Measurements from ENCODE around the gene CDK6. TPM values are rescaled to one million over a fixed set of nuclear protein-coding genes. Genes with fewer than 3 reads are reported as not detected.

CDK6 gene
- total RNA-seq, 1 donor from 2014 or later, result 48.2 TPM

DNA sequence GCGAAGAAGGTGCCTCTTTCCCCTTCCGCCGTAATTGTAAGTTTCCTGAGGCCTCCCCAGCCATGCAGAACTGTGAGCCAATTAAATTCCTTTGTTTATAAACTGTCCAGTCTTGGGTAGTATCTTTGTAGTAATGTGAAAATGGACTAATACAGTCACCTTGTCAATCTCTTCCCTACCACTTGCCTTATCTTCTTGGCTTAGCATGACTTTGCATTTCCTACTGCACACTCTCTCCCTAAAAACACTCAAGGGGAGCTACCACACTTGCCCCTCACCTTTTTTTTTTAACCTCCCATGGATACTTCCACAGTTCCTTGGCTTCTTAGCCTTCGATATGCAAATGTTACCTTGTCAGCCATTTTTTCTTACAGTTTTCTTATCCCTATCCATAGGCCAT is 7.4 kb upstream of the CDK6 start:
- DNase-seq, result no peak

DNA sequence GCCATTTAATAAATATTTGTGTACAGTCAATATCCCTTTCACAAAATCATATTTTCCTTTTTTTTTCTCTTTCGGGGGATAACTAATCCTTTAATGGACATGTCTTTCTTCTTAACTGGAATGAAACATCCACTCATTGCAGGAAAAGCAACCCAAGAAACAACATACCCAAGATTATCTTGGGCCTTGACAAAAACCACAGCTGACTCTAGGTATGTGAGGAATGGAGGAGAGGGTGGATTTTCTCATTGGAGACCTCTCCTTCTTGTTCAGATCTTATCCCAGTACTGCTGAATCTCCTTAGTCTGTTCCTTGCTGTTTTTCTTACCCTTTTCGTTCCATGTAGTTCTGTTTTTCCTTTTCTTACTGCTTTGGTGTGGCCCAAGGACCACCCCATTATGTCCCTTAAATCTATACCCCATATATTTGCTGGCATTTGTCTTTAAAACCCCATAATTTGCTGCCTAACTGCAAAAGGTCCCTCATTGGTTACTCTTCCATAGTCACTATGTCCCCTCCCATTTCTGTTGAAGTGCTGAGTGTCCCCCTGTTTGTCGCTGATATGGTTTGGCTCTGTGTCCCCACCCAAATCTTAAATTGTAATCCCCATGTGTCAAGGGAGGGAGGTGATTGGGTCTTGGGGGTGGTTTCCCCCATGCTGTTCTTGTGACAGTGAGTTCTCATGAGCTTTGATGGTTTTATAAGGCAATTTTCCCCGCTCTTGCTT is 6.8 kb upstream of the CDK6 start:
- no peak for DNase-seq

DNA sequence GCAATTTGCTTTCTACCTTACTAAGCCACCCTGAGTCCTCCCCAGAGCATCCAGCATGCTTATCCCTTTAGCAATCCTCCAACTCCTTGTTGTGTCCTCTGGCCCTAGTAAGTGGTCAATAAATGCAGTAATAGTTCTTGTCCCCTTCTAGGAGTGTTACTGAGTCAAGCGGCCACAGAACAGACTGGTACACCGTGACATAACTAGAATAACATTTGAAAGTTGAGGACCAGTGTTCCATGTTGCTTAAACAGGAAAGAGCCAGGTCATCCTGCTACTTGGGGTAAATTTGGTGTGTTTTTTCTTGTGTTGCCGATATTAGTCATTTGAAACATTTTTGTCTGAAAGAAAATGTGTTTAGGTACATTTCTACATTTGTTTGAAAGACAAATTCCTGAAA is 4.8 kb upstream of the CDK6 start:
- DNase-seq, result no peak

DNA sequence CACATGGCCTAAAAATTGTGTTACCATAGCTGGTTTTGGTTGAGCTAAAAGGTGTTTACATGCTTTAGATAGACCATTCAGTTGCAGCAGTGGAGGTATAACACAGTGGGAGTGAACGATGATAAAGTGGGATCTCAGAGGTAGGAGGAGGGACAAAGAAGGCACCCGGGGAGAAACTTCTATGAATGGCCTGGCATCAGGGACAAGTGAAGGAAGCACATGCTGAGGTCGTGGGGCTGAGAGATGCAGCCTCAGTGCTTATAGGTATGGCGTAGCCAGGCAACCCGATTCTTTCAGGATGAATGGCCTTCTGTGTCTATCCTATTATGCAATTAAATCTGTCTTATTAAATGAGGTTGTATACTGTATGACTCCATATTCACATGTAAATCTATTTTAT is 3.9 kb upstream of the CDK6 start:
- no peak for DNase-seq

DNA sequence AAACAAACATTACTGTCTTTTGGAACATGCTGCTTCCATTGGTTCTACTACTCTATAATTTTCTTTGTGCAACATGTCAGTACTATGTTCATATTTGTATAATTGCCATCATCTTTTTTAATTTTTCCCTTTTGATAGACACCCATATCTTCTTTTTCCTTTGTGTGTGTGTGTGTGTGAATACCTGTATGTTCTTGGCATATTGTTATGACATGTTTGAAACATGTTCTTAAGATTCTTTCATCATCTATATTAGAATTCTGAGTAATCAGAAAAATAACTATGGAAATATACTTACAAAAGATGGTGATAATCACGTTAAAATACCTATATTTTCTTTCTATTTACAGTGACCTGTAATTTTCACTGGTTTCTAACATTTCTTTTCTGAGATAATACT is 3.5 kb upstream of the CDK6 start:
- no peak for DNase-seq

DNA sequence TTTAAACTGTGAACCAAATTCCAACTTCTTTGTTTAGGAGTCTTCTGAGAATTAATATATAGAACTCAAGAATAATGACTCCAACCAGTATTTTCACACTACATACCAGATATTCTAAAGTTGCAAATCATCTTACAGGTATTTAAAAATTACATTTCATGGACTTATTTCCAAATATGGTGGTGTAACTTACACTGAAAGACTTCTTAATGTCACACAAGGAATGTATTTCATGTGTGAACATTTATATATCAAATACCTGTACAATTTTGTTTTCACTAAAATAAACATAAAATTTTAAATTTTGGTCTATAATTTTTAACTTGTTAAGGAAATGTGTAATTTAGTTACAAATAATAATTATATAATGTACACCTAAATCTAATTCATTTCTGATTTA is 2.6 kb upstream of the CDK6 start:
- DNase-seq, result no peak

DNA sequence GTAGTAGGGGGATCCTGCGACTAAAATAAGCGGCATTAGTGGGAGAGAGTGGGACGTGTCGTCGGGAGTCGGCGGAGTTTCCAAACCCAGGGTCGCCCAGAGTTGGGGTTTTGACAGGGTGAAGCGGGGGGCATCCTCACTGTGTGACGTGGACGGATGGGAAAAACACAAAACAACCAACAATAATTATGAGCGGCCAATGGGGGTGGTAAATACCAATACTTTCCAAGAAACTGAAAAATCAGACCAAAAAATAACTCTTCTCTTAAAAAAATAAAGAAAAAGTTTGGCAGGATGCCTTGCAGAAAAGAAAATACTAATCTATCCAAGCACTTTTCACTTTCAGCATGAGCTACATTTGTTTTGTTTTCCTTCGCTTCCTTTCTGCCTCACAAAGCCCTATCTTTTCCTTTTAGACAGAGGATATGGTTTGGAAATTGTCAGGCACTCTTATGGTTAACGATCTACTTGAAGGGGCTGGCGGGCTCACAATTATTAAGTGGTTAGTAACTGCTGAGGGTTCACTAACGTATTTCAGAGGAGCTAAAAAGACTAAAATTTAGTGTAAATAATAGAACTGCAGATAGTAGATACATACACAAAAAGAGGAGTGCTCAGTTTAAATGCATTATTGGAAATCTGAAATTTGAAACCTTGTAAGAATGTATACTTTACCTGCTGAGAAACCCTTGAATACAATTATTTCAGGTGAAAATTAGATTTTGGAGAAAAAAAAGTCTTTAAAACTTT is 802 bp upstream of the CDK6 start:
- DNase-seq, result peak; percentile 31

DNA sequence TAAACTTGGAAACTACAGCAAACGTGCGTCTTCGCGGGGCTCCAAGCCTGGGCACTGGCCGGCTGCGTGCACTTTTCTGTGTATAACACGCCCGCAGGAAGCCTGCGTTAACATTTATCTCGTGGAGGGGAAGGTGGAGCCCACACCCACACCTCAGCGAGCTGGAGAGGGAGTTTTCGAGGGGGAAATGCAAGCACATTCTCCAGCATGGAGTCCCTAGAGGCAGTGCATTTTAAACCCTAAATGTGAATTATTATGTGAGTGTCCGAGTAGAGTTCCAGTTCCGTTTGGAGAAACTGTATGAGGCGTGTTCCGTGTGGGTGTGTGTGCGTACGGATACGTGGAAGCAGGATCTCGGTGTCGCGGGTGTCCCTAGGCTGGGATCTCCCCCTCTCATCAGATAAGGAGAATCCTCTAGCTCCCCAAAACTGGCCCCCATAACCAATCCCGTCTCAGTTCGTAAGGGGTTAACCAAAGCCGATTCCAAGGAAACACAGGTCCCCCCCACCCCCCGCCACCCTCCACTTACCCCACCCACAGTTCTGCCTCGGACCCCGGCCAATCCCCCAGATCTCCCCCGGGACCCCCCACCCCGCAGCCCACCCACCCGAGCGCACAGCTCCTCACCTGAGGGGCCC is 403 bp downstream of the CDK6 start:
- peak; percentile 55 for DNase-seq

DNA sequence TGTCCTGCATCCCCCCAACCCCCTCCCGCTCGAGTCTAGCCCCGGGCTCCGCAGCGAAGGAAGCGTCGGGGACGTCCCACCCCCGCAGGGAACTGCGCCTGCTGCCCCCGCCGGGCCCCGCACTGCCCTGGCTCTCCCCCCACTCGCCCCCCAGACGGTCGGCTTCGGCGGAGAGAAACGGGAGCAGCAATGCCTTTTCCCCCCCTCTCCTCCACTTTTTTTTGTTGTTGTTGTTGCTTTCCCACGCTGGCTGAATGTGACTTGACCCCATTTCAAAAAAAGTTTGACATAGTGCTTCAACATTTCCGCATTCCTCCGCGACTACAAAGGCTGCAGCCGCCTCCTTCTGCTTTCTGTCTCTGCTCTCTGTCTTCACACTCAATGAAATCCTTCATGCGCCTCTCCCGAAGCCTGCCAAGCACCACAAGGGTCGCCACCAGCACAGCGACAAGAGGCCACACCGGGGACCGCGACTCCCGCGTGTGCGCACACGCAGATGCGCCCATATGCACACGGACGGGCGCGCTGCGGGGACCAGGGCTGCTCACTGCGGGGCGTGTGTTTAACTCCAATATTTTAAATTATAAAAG is 1.0 kb downstream of the CDK6 start:
- peak; percentile 80 for DNase-seq

DNA sequence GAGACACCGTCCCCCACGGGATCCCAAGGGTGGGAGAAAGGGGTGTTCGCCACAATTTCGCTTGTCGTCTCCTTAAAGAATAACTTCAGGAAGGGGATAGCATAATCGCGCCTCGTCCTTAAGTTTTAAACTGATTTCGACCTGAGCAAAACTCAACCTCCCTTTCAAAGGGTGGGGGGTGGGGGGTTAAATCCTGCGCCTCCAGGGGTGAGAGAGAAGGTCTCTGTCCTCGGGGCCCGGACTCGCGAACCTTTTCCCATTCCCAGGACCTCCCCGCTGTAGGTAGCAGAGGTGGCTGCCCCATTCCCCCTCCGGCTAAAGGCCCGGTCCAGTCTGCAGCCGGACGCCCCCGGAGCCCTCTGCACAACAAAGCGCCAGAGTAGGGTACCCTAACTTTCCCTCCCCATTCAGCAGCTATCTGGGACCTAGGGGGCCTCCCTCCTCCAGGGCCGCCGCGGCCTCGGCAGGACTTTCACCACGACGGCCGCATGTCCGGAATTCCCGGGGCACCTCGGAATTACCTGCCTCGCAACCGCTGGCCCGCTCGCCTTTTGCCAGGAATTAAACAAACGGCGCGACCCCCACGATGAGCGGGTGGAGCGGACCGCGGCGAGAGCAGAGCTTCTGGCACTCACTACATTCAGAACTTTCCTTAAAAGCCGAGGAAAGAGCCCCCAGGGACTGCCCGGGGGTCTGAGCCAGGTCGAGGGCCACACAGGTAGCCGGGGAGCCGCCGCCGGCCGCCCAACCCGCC is 1.7 kb downstream of the CDK6 start:
- DNase-seq, result peak; percentile 26

DNA sequence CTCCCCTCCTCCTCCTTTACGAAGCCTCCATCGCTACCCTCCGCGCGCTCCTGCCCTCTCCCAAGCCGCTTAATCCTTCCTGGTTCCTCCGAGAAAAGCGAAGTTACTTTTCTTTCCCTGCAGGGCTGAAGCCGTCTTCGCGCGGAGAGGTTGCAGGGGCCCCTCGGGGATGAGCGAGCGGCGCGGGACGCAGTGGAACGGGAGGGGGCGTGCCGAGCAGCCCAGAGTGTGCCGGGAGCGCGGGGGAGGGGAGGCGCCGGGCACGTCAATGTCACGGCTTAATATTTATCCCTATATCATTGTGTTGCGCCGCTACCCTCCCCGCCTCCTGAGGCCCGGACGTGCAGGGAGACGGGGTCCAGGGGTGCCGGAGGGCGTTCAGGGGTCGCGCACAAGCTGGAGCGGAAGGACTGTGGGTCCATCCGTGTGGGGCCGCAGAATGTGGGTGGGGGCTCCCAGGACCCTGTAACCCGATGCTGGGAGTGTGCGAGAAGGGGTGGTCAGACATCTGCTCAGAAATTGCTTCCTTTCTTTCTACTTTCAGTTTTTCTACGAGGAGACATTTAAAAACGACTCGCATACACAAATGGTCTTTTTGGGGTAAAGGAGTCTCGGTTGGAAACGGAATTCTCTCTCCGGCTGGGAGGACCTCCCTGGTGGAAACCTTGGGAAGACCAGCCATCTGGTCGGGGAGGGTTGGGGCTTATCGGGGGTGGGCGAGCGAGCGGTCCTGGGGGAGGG is 2.4 kb downstream of the CDK6 start:
- DNase-seq, result peak; percentile 88

DNA sequence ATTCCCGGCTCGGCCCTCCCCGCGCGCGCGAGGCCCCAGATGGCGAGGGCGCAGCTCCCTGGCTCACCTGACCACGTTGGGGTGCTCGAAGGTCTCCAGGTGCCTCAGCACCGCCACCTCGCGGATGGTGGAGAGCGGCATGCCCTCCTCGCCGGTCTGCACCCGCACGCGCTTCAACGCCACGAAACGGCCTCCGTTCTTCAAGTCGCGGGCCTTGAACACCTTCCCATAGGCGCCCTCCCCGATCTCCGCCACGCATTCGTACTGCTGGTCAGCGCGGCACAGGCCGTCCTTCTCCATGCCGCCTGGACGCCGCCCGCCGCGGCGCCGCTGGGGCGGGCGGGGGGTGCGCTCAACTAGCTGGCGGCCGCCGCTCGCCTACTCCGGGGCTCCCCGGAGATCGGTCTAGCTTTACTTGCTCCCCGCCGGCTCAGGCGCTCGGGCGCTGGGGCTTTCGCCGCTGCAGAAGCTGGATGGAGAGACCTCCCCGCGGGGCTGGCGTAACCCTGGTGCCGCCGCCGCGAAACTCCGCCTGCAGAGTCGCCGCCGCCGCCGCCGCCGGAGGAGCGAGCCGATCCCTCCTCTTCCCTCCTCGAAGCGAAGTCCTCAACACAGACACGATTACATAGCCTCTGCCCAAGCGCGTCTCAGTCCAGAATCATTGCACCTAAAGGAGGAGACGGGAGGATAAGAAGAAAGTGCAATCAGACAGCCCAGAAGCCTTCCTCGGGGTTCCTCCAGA is 3.2 kb downstream of the CDK6 start:
- peak; percentile 92 for DNase-seq

DNA sequence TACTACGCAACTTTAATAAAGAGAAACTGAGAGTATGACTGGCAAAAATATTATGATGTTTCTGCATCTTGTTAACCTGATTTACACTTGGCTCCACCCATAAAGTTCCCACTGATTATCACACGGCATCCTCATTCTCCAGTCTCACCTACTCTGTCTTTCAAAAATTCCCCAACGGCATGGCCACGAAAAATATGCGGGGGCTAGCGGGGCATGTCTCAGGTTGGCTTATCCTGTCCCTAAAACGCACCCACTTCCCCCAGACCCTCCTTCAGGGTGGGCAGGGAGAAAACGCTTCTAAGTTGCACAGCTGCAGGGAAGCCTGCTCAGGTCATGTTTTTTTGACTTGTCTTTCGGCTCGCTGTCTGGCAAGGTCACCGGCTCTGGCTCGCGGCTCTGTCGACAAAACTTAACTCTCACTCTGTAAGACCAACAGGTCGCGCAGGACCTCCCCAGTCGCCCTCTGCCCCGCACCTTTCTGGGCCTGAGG is 3.8 kb downstream of the CDK6 start:
- DNase-seq, result no peak

DNA sequence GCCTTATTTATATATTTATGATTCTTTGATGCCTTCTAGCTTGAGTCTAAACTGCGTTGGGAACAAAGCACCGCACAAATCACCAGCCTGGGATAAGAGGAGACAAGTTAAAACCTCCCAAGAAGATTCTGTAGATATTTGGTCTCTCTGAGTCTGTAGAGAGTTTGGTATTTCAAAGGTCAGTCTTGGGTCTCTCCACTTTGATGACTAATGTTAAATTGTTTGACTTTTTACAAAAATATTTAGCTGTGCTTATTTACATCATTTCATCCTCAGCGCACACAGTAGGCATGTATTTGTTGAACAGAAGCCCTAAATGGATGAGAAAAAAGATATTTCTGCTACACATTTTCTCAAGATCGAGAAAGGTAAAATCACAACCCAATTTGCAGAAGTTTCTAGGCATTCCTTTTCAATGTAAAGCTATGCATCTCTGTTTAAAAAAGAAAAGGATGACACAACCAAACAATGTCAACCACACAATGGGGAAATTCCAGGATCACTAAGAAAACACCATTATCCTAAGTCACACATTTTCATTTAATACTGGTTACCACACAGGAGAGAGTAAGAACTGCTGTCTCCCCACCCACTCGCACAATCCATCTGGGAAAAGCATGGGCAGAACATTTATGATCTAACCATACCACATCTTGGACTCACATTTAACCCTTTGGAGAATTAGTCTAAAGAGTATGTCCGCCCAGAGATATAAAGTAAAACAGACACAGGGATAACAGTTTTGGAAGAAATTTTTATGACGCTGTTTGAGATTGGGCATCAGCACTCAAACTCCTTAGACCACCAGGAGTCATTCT is 4.4 kb downstream of the CDK6 start:
- DNase-seq, result peak; percentile 69

DNA sequence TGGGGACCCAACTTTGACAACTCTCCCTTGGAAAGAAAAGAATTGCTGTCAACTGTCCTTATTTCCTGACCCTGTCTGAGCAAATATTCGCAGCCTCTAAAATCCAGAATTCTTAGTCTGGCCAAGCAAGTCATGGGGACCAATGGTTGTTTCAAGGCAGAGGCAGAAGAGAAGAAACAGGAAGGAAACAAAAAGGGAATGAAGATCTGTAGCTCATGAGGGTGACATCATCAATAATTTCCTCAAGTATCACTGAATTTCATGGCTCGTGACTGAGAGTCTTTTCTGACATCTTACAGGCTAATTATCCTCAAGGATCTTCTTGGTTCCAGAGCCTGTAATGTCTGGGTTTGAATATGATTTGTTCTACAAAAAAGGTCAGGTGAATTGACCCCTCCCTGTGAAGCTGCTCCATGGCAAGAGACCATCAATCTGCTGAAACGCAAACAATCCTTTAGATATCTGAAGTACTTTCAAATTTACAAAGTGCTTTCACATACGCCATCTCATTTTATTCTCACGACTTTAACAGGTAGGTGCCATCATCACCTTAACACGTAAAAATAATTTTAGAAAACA is 5.8 kb downstream of the CDK6 start:
- DNase-seq, result no peak

DNA sequence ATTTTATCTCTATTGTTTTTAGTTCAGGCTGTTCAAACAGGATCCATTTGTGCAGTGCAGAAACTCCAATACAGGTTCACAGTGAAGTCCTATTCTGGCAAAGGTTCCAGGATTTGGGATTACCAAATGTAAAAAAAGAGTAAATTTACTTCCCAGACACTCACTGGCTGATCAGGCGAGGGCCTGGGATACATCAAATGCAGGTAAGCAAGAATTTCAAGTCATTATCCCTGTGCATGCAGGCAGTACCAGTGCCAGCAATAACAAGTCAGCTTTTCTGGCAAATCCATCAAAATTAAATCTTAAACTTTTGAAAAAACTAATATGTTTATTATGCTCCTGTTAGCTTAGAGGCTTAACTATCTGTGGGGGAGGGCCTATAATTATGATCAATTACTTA is 6.3 kb downstream of the CDK6 start:
- no peak for DNase-seq

DNA sequence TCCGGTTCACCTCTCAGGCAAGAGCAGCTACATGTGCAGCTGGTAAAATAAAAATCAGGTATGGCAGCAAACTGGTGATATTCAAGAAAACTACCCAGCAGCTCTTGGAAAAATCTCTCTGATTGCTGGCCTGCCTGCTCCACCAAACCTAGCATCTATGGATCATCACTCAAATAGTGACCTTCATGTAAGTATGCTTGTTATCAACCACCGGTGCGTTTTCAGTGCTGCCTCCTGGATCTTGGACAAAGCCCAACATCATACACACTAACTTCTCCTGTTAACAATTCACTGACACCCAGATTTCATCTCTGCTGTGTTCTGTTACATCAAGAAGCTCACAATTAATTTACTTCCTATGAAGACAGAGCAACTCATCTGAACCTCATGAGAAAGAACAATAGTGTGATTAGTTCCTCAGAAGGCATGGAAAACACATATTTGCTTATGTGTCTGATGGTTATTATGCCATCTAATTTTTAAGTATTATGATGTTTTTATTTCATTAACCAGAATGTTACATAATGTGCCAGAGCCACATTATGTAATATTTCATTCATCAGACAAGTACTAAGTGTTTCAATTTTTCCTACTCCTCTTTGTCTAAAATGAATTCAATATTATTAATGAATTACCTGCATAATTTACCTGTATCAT is 8.8 kb downstream of the CDK6 start:
- DNase-seq, result no peak

DNA sequence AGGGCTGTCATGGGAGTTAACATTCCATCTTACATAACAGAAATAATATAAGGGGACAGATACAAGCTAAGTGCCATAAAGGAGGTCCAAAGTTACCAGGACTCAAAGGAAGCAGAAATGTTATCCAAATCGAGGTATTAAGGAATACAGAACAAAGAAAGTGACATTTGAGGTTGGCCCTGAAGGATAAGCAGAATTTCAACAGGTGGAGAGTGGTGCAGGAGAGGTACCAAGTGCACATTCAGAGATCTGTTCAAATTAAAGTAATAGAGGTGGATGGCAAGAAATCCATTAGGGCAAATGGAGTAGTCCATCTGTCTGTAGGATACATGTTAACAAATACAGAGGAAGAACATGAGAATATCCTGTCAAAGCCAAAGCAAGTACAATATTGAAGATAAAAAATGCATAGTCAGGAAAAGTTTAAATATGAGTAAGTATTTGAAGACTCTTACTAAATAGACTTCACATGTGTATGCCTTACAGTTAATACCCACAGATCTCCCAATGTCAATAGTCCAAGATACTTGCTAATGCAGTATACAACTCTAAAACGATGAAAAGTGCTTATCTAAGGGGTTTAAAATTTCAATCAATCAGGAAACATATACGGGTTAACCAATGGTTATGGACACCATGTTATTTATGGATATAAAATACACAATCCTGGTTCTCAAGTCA is 10.0 kb downstream of the CDK6 start:
- DNase-seq, result no peak
